ENCODE measurements around the gene AMPD3.

The AMPD3 gene

DNA sequence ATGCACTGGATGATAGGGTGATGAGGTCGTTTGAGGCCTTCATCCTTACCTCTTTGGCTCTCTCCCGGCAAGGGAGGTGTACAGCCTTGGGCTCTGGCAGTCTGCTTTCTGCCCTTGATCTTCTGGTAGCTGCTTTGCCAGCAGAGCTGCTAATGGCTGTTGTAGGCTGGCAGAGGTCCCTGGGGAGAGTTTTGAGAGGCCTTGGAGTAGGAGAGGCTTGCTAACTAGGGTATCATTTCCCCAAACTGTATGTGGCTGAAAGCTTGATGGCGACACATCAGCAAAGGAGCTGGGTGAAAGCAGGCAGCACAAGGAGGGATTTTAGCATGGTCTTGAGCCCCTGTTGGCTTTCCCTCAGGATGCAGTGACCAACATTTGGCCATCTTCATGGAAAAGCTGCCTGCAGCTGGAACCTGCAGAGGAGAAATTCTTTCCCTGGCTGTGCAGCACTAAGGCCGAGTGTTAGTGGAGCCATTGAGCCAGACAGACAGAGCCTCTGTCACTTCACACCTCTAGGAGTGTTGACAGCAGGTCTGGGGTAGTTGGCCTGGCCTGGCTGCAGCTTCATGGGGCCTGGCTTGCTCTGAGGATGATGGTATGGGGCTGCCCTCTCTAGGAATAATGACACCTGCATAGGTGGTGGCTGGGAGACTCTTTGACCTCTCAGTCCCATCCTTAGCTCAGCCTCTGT is 3.5 kb upstream of the AMPD3 start:
- H3K27ac ChIP-seq (ENCODE audit: low read length), result no peak overlapping the region
- H3K9ac ChIP-seq (ENCODE audit: low read length), result no peak overlapping the region
- peaks cover 11% of the 10 kb centered on the region for H3F3A ChIP-seq (ENCODE audit: insufficient read depth, low read length)
- no peak overlapping the region for H3K4me3 ChIP-seq (ENCODE audit: low read length)
- H2AFZ ChIP-seq (ENCODE audit: low read length), result no peak overlapping the region
- peaks cover 11% of the 10 kb centered on the region for H3K4me1 ChIP-seq (ENCODE audit: low read length)
- no peaks in the 10 kb centered on the region for H3K79me2 ChIP-seq (ENCODE audit: low read length)
- no peaks in the 10 kb centered on the region for H3K9me2 ChIP-seq (replicated peaks; ENCODE audit: insufficient read depth, low read length)
- no peak overlapping the region for H3K4me2 ChIP-seq (ENCODE audit: low read depth, low read length)
- no peaks in the 10 kb centered on the region for H3K9me3 ChIP-seq (replicated peaks; ENCODE audit: insufficient read depth, low read length)
- TF ChIP-seq, protein P1, sequence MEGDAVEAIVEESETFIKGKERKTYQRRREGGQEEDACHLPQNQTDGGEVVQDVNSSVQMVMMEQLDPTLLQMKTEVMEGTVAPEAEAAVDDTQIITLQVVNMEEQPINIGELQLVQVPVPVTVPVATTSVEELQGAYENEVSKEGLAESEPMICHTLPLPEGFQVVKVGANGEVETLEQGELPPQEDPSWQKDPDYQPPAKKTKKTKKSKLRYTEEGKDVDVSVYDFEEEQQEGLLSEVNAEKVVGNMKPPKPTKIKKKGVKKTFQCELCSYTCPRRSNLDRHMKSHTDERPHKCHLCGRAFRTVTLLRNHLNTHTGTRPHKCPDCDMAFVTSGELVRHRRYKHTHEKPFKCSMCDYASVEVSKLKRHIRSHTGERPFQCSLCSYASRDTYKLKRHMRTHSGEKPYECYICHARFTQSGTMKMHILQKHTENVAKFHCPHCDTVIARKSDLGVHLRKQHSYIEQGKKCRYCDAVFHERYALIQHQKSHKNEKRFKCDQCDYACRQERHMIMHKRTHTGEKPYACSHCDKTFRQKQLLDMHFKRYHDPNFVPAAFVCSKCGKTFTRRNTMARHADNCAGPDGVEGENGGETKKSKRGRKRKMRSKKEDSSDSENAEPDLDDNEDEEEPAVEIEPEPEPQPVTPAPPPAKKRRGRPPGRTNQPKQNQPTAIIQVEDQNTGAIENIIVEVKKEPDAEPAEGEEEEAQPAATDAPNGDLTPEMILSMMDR (IDR thresholded peaks at IDR 0.05; ENCODE audit: low read length), result no peak
- TF ChIP-seq EZH2phosphoT487 (IDR thresholded peaks at IDR 0.05; ENCODE audit: low read length), result no peak
- TF ChIP-seq EZH2 (optimal IDR thresholded peaks at IDR 0.05; ENCODE audit: low read depth, low read length), result no peak
- no peak for DNase-seq
- H3K27me3 ChIP-seq (replicated peaks; ENCODE audit: insufficient read depth, low read length), result peaks cover 40% of the 10 kb centered on the region
- no peaks in the 10 kb centered on the region for H4K20me1 ChIP-seq (ENCODE audit: insufficient read depth, low read length)
- H3K36me3 ChIP-seq (replicated peaks; ENCODE audit: insufficient read depth, low read length), result no peaks in the 10 kb centered on the region

DNA sequence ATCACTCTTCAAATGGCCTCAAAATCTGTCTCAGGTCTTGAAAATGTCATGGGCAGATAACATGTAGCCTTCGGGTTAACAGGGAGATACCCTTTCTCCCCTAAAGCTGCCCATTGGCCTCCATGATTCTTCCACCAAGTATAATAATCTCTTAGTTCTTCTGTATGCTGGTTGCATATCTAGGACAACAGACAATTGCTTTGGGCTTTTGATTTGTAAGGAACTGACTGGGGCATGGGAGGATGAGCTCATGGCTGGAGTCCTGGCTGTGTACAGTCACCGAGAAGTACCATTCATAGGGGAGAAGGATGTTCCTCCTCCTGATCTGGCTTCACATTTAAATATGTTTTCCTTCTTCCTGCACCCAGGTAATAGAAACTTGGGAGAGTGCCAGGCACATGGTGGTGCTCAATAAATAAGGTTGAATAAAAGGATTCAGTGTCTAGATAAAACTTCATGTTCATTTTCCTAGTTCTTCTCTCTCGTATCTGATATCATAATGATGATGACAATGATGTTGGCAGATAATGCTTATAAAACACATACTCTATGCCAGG is 2.8 kb upstream of the AMPD3 start:
- Histone ChIP-seq H4K20me1 (ENCODE audit: insufficient read depth, low read length) (no peaks in the 10 kb centered on the region), H3K36me3 (replicated peaks; ENCODE audit: insufficient read depth, low read length) (no peaks in the 10 kb centered on the region), H3K9me3 (replicated peaks; ENCODE audit: insufficient read depth, low read length) (no peaks in the 10 kb centered on the region), H3K4me2 (ENCODE audit: low read depth, low read length) (no peak overlapping the region), H3F3A (ENCODE audit: insufficient read depth, low read length) (peaks cover 17% of the 10 kb centered on the region), H3K4me3 (ENCODE audit: low read length) (no peak overlapping the region), H3K27ac (ENCODE audit: low read length) (no peak overlapping the region), H3K27me3 (replicated peaks; ENCODE audit: insufficient read depth, low read length) (peaks cover 40% of the 10 kb centered on the region), H3K79me2 (ENCODE audit: low read length) (peaks cover 4% of the 10 kb centered on the region), H3K9me2 (replicated peaks; ENCODE audit: insufficient read depth, low read length) (no peaks in the 10 kb centered on the region), H2AFZ (ENCODE audit: low read length) (no peak overlapping the region), H3K4me1 (ENCODE audit: low read length) (peaks cover 11% of the 10 kb centered on the region), H3K9ac (ENCODE audit: low read length) (no peak overlapping the region)
- TF ChIP-seq, protein P1 (IDR thresholded peaks at IDR 0.05; ENCODE audit: low read length), result no peak
- no peak for TF ChIP-seq EZH2 (optimal IDR thresholded peaks at IDR 0.05; ENCODE audit: low read depth, low read length)
- no peak for TF ChIP-seq EZH2phosphoT487 (IDR thresholded peaks at IDR 0.05; ENCODE audit: low read length)
- DNase-seq, result no peak

DNA sequence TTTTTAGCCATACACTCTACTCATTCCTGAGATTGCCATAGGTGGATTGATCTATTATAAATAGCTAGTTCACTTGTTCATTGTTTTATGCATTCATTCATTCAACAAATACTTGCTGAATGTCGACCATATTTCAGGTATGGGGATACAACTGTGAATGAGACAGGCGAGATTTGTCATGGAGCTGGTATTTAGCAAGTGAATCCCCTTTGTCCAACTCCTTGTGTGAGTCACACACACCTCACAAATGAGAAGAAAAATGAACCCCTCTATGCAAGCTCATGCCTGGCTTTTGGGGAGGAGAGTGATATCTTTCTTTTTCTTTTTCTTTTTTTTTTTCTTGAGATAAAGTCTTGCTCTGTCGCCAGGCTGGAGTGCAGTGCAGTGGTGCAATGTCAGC is 1.8 kb upstream of the AMPD3 start:
- H3K4me2 ChIP-seq (ENCODE audit: low read depth, low read length), result no peak overlapping the region
- H3K4me3 ChIP-seq (ENCODE audit: low read length), result no peak overlapping the region
- peaks cover 12% of the 10 kb centered on the region for H3K79me2 ChIP-seq (ENCODE audit: low read length)
- H3F3A ChIP-seq (ENCODE audit: insufficient read depth, low read length), result peaks cover 18% of the 10 kb centered on the region
- H3K9me3 ChIP-seq (replicated peaks; ENCODE audit: insufficient read depth, low read length), result no peaks in the 10 kb centered on the region
- peaks cover 12% of the 10 kb centered on the region for H3K4me1 ChIP-seq (ENCODE audit: low read length)
- no peak overlapping the region for H3K27ac ChIP-seq (ENCODE audit: low read length)
- no peaks in the 10 kb centered on the region for H3K36me3 ChIP-seq (replicated peaks; ENCODE audit: insufficient read depth, low read length)
- H3K9ac ChIP-seq (ENCODE audit: low read length), result no peak overlapping the region
- TF ChIP-seq EZH2phosphoT487 (IDR thresholded peaks at IDR 0.05; ENCODE audit: low read length) (no peak), EZH2 (optimal IDR thresholded peaks at IDR 0.05; ENCODE audit: low read depth, low read length) (no peak)
- TF ChIP-seq, protein P1 (IDR thresholded peaks at IDR 0.05; ENCODE audit: low read length), result no peak
- no peaks in the 10 kb centered on the region for H3K9me2 ChIP-seq (replicated peaks; ENCODE audit: insufficient read depth, low read length)
- DNase-seq, result no peak
- H3K27me3 ChIP-seq (replicated peaks; ENCODE audit: insufficient read depth, low read length), result peaks cover 37% of the 10 kb centered on the region
- no peak overlapping the region for H2AFZ ChIP-seq (ENCODE audit: low read length)
- no peaks in the 10 kb centered on the region for H4K20me1 ChIP-seq (ENCODE audit: insufficient read depth, low read length)

All from MM.1S (cell line).